ENCODE results near the gene C1orf167. TPM values are rescaled to one million over a fixed set of nuclear protein-coding genes. Genes with fewer than 3 reads are reported as not detected.

C1orf167 gene
- polyA plus RNA-seq, 3 donors = 0.05 TPM; not detected in 2

GRCh38 chr1:11731691-11732283, 30.2 kb upstream of the C1orf167 start:
- Histone ChIP-seq H3K27ac (ENCODE audit: low read depth in 1 of 2, low read length in 2 of 2) (peak overlapping the region; percentile 71 to 87), H3K36me3 (replicated peaks in 1 of 2; ENCODE audit: control insufficient read depth in 1 of 2, insufficient read depth in 2 of 2, low read length in 2 of 2) (no peaks in the 10 kb centered on the region), H3K79me2 (ENCODE audit: insufficient read depth, low read length) (peaks cover 22% of the 10 kb centered on the region), H3K9ac (ENCODE audit: insufficient read depth, low read length, poor library complexity, severe bottlenecking) (peak overlapping the region; percentile 41), H3K4me2 (replicated peaks; ENCODE audit: extremely low read depth, low read length, poor library complexity, severe bottlenecking) (peak overlapping the region; percentile 75), H2AFZ (ENCODE audit: insufficient read depth, low read depth, low read length, poor library complexity, severe bottlenecking) (peak overlapping the region; percentile 84), H3K27me3 (ENCODE audit: control insufficient read depth in 2 of 2, insufficient read depth in 2 of 2, low read length in 2 of 2) (no peaks in the 10 kb centered on the region), H3K4me3 (replicated peaks in 1 of 3; ENCODE audit: low read depth in 2 of 3, low read length in 3 of 3) (peak overlapping the region; percentile 5 to 72 (median 38)), H3K4me1 (ENCODE audit: control insufficient read depth in 1 of 2, insufficient read depth in 2 of 2, low read length in 2 of 2) (peaks cover 79 to 89% of the 10 kb centered on the region in 2 donors), H3K9me3 (replicated peaks in 1 of 2; ENCODE audit: control insufficient read depth in 1 of 2, insufficient read depth in 1 of 2, low read length in 2 of 2) (no peaks in the 10 kb centered on the region), H4K20me1 (ENCODE audit: insufficient read depth, low read length) (no peaks in the 10 kb centered on the region)
- Mint-ChIP-seq H3K4me3 (peak overlapping the region; percentile 85 to 88), H3K27ac (peak overlapping the region; percentile 92 to 98 (median 98)), H3K27me3 (ENCODE audit: low read depth in 3 of 3) (peaks cover 0 to 3% (median 0%) of the 10 kb centered on the region in 3 donors), H3K36me3 (no peaks in the 10 kb centered on the region), H3K4me1 (peaks cover 83% of the 10 kb centered on the region), H3K9me3 (peaks cover 0 to 5% (median 0%) of the 10 kb centered on the region in 7 donors)
- peak in 2 of 3 donors; percentile 37 to 44 for DNase-seq
- no peak for TF ChIP-seq CTCF (IDR thresholded peaks at IDR 0.05)
- 5% methylated on average over 10 of the region's 17 CpGs for WGBS (ENCODE audit: insufficient coverage)
- intact Hi-C loops (cut with micrococcal nuclease) = loop anchor here (1.0 to 10.0 kb wide), 2 partner anchors 9 to 63 kb away; no protein-coding TSS in a partner anchor

GRCh38 chr1:11733306-11733705, 28.7 kb upstream of the C1orf167 start:
- no peak overlapping the region for H3K4me3 Mint-ChIP-seq
- peaks cover 35% of the 10 kb centered on the region for H3K79me2 ChIP-seq (ENCODE audit: insufficient read depth, low read length)
- DNase-seq = peak in 1 of 3 donors; percentile 0
- intact Hi-C loops (cut with micrococcal nuclease) = loop anchor here in 1 of 2 donors (10.0 kb wide), 1 partner anchor 61 kb away; no protein-coding TSS in a partner anchor
- no peak overlapping the region for H2AFZ ChIP-seq (ENCODE audit: insufficient read depth, low read depth, low read length, poor library complexity, severe bottlenecking)
- peaks cover 83 to 90% of the 10 kb centered on the region in 2 donors for H3K4me1 ChIP-seq (ENCODE audit: control insufficient read depth in 1 of 2, insufficient read depth in 2 of 2, low read length in 2 of 2)
- H3K4me2 ChIP-seq (replicated peaks; ENCODE audit: extremely low read depth, low read length, poor library complexity, severe bottlenecking) = peak overlapping the region; percentile 11
- H3K27me3 ChIP-seq (ENCODE audit: control insufficient read depth in 2 of 2, insufficient read depth in 2 of 2, low read length in 2 of 2) = no peaks in the 10 kb centered on the region
- no peak overlapping the region for H3K4me3 ChIP-seq (replicated peaks in 1 of 3; ENCODE audit: low read depth in 2 of 3, low read length in 3 of 3)
- TF ChIP-seq CTCF (IDR thresholded peaks at IDR 0.05) = no peak
- peaks cover 0 to 2% (median 0%) of the 10 kb centered on the region in 7 donors for H3K9me3 Mint-ChIP-seq
- H3K36me3 Mint-ChIP-seq = peaks cover 4% of the 10 kb centered on the region in 2 donors
- 100% methylated on average over 1 of the region's 3 CpGs for WGBS (ENCODE audit: insufficient coverage)
- no peaks in the 10 kb centered on the region for H4K20me1 ChIP-seq (ENCODE audit: insufficient read depth, low read length)
- peak overlapping the region in 5 of 7 donors; percentile 35 to 98 (median 97) for H3K27ac Mint-ChIP-seq
- peak overlapping the region in 1 of 2 donors; percentile 87 for H3K27ac ChIP-seq (ENCODE audit: low read depth in 1 of 2, low read length in 2 of 2)
- no peaks in the 10 kb centered on the region for H3K36me3 ChIP-seq (replicated peaks in 1 of 2; ENCODE audit: control insufficient read depth in 1 of 2, insufficient read depth in 2 of 2, low read length in 2 of 2)
- H3K9me3 ChIP-seq (replicated peaks in 1 of 2; ENCODE audit: control insufficient read depth in 1 of 2, insufficient read depth in 1 of 2, low read length in 2 of 2) = no peaks in the 10 kb centered on the region
- peaks cover 0 to 3% (median 0%) of the 10 kb centered on the region in 3 donors for H3K27me3 Mint-ChIP-seq (ENCODE audit: low read depth in 3 of 3)
- H3K9ac ChIP-seq (ENCODE audit: insufficient read depth, low read length, poor library complexity, severe bottlenecking) = no peak overlapping the region
- H3K4me1 Mint-ChIP-seq = peaks cover 86% of the 10 kb centered on the region

Data from CD14-positive monocyte (primary cell).